HG02981 (cell line): ENCODE measurements around the gene ASB8.

Experiments
- ATAC-seq: cut with Tn5 transposase; IDR thresholded peaks from one replicate; pipeline ENCODE4 v1.9.1; 2021; ENCODE audit warnings: mild to moderate bottlenecking, moderate library complexity; ENCODE audit not compliant: unreplicated experiment

The ASB8 gene

DNA sequence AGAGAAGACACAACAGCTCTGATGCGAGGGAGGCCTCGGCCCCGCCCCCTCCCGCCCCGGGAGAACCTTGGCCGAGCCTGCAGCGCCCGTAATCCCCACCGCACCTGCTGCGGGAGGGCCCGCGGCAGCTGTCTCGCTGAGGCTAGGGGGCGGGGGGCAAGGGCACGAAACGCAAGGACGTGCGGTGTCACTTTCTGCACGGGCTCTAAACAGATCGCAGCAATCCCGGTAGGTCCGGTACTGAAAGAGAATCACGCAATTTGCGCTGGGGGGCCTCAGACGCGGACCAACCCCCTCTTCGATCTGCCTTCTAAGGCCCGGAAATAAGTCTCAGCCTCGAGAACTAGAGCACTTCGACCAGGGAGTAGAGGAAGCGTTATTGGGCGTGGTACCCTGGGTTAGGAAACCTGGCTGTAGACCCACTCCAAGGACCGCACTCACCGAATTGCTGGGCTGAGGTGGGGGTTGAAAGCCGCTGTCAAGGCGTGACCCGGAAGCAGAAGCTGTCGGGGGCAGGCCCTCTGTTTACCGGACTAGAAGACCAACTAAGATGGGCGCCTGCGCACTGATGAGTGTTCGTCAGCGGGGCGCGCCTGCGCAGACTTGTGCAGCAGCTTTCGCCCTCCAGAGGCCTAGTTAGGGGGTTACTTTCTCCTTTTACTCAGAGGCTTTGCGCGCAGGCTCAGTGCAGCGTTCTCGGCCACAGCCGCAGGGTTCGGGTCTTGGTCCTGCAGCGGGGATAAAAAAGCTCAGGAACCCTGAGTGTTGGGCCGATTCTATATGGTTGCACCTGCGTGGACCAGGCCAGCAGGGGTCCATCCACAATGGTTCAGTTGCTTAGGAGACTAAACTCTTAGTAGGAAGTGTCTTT, at the start of gene ASB8:
TSS of gene ASB8 (minus strand) at position 498 of the 871 bp plus-strand sequence. CDS start 4,019 bp downstream, outside the sequence.
- ATAC-seq = peak; percentile 91

DNA sequence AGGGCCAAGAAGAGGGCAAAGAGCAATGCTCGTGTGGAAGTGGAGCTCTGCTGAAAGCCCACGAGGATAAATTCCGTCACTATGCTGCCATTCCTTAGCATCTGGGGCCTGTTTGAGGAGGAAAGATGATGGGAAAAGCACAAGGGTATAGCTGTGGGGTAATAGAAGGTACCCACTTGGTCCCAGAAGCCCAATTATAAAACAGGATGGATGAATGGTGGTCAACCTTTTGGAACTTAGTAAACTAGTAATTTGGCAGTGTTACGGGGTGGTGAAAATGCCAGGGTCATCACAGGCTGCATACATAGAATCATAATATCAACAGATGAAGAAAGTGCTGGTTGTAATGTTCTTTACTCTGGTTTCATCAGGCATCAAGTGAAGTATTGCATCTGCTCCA, 45.9 kb upstream of the ASB8 start, which contains the start of gene OR10AD1:
TSS of gene OR10AD1 (minus strand) at position 101 of the 400 bp plus-strand sequence. CDS start at position 101, 0 bp downstream.
- no peak for ATAC-seq

DNA sequence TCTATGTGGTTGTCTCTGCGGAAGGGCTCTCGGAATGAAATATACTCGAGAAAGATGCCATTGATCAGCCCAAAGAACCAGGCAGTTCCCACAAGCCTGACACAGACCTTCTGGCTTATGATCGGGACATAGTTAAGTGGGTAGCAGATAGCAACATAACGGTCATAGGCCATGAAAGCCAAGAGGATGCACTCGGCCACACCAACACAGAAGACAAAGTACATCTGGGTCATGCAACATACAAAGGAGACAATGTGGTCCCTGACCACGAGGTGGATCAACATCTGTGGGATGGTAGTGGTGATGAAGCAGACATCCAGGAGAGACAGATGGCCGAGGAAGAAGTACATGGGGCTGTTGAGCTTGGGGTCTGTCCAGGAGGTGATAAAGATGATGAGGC, 45.5 kb upstream of the ASB8 start:
- ATAC-seq = no peak

- no peak for ATAC-seq
Measured at GRCh38 chr12:48201516-48201915, 44.2 kb upstream of the ASB8 start.

DNA sequence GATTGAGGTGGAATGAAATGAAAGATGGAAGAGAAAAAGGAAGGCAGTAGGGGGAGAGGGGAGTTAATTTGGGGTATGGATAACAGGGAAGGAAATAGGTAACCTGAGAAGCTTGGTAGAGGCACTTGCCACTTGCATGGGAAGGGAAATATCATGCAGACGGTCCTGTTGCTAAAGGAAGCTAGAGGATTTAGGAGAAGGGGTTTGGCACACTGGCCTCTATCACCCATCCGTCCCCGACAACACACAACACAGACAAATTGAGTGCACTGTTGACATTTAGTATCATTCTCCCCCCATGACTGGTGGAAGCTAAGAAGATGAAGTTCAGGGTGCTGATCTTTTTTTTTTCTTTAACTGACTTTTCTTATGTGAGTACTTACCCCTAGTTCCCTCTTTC, 43.8 kb upstream of the ASB8 start:
- ATAC-seq = no peak

- ATAC-seq = no peak
Measured at GRCh38 chr12:48199774-48200221, 42.5 kb upstream of the ASB8 start.

DNA sequence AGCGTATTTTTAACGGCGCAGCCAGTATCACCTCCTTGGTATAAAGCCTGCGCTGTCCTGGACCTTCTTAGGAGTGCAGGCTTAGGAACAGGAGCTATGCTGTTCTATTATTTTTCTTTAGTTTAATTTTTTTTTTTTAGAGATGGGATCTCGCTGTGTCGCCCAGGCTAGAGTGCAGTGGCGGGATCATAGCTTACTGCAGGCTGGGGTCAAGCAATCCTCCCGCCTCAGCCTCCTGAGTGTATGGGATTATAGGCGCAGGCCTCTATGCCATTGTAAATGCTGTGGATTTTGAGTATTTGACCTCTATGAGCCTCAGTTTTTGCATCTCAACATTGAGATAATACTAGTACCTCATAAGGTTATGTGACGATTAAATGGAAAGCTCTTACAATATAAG, 41.7 kb upstream of the ASB8 start:
- no peak for ATAC-seq

DNA sequence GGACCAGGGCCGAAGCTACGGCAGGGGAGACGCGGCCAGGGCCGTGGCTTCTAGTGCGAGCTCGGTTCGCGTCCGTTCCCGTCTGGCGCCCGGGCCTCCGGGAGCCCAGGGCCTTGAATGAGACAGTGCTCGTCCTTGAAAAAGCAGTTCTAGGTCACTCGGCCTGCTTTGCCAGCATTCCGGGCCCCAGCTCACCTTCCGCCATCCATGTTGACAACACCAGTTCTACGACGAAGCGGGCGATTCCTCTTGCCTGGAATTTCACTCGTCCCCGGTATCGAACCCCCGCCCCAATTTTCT, 41.3 kb upstream of the ASB8 start:
- ATAC-seq = no peak

DNA sequence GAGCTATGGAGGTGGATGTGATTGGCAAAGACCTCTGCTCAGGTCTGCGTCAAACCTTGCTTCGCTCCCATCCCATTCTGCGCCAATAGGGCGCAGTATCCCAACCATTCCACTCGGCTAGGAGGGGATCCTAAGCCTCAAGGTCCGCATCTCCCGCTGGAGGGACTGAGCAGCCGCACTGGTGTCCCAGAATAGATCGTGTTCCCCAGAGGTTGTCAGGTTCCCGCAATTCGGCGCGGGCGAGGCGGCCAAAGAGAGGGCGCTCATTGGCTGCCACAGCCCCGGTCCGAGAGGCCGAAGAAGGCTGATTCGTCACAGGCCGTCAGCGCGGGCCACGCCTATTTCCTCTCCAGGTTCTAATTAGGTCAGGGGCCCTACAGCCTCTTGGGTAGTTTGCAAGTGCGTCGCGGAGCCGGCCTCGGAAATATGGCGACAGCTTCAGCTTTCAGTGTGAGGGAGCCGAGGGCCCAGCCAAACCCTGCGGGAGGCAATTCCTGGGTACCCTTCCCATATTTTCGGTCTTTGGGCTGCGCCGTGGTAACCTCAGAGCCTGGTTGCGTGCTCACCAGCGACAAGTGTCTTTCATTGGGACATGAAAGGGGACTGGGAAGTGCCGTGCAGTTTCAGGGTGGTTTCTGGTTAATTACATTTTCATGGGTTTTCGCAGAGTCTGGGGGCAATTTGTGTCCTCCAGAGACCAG, 40.8 kb upstream of the ASB8 start:
- ATAC-seq = peak; percentile 100

DNA sequence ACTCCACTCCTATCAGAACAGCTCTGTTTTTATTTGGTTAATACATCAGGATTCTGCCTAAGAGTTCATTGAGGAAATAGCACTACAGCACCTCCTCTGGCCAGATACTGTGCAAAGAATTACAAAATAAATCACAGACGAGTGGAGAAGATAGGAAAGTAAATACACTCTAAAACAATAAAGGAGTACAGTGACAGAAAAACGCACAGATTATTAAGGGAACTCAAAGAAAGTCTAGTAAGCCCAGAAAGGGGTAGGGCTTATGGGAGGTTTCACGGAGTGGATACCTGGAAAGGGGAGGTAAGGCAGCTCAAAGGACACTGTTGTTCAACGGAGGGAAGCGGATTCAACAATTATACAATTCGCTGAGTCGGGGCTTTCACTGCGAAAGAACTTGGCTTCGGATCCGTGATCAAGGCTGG, 40.2 kb upstream of the ASB8 start:
- no peak for ATAC-seq

DNA sequence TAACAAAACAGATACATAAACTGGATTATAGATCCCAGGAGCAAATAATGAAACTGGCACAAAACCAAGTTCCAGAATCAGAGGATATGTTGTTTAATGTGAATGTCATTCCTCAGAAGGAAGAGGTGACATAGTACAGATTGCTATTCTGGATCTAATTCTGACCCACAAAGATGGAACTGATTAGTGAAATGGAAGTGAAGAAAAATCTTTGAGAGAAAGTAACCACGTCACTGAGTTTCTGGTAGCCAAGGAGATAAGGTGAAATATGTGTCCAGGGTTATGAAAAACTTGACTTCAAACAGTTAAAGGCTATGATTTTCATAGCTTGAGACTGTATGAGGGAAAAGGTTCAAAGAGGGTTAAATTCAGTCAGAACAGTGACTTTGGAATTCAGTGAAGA, 37.5 kb upstream of the ASB8 start:
- ATAC-seq = no peak

DNA sequence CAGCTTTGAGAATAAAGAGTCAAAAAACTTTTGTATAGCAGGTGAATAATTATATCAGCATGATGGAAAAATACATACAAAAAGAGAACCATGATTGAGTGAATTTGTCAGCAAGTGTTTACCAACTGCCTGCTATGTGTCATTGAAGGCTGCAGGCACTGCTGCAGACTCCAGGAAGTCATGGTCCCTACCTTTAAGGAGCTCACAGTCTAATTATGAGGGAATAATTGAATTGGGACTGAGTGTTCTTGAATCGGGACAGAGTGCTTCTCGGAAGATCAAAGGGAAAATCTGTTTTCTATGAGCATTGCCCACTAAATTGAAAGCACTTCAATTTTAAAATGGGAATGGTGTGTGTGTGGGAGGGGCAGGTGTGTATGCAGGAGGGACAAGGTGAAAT, 36.3 kb upstream of the ASB8 start:
- ATAC-seq = no peak

GRCh38 chr12:48192861-48193260, 35.5 kb upstream of the ASB8 start:
- no peak for ATAC-seq

DNA sequence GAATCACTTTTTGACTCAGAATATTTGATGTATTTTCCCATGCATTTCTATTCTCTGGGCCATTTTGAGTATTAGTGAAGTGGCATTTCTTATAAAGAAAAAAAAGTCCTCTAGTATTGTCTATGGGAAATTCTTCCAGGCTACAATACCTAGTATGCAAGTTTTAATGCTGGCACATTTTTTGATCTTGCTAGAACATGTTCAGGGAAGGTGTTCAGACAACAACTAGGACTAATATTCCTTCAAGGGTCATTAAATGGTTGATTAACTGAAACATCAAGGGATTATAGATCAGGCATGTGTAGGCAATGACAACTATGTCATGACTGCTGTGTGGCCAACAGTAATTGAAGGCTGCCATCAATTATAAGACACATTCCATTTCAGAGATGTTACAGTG, 33.8 kb upstream of the ASB8 start:
- no peak for ATAC-seq

DNA sequence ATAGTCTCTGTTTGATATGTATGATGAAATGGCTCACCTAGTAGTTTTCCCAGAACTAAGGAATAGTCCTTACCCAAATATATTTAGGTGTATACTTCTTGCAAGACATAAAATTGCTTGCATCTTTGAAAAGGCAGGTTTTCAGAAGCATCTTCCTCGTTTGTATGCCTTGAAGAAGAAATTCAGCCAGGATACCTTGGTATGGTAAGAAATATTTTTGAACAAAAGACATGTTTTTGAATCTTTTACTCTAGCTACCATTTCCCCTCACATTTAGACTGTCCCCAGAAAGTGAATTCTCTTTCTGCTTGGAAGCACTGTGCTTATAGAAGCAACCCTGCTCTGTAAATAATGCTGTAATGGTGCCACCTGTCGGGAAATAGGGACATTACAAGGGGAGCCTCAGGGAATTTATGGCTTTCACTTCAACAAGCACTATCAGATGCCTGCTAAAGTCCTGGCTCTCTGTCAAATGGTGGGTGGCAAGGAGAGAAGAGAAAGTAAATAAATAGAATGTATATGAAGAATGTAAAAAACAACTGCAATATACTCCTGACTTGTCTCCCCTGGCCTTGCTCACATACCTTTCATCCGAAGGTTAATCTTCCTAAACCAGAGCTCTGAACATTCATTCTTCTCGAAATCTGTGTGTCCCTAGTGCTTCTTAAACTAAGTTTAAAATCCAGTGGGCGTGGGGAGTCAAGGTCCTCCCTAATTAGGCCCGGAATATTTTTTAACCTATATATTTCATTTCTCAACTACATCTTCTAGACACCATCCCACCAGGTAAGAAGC, 32.2 kb upstream of the ASB8 start:
- ATAC-seq = no peak

- ATAC-seq = no peak
Measured at GRCh38 chr12:48187916-48188695, 30.8 kb upstream of the ASB8 start.

GRCh38 chr12:48185181-48185919, 28.0 kb upstream of the ASB8 start:
- no peak for ATAC-seq

DNA sequence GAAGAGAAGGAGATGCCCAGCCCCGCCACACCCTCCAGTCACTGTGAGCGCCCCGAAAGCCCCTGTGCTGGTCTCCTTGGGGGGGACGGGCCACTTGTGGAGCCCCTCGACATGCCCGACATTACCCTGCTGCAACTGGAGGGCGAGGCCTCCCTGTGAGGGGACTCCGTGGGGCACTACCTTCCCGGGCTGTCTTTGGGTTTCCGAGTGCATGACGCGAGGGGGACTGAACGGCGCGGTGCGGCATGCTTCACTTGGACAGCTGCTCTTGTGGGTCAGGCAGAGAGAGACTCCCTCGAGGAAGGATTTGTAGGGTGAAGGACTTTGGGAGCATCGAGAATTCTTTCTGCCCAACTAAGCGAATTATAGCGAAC, 27.2 kb upstream of the ASB8 start:
- no peak for ATAC-seq

DNA sequence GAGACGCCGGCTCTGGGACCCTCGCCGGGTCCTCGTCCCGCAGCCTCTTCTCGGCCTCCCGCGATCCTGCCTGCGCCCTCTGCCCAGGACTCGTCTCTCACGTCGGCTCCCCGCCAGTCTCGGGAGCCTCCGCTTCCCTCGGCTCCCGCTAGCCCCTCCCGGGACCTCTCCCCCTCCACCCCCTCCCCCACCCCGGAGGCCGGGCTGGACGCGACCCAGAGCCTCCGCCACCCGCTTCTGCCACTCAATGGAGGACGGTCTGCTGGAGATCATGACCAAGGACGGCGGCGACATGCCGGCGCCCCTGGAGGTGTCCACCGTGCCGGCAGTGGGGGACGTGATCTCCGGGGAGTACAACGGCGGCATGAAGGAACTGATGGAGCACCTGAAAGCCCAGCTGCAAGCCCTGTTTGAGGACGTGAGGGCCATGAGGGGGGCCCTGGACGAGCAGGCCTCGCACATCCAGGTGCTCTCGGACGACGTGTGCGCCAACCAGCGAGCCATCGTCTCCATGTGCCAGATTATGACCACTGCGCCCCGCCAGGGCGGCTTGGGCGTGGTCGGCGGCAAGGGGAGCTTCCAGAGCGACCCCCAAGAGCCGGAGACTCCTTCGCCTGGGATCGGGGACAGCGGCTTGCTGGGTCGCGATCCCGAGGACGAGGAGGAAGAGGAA, 26.7 kb upstream of the ASB8 start:
- ATAC-seq = no peak
